K562 (cell line): ENCODE results near the gene TTC22. TPM values are rescaled to one million over a fixed set of nuclear protein-coding genes. Genes with fewer than 3 reads are reported as not detected.

Experiments
- ATAC-seq: fragments of 200-7000 bp; cut with Tn5 transposase; 3 replicates; pipeline ENCODE4 v1.9.1; 2020; ENCODE audit warnings: moderate library complexity
- BruUV-seq: library from RNA; stranded (reverse); fragments of 400-500 nt; replicated peaks from 2 replicates; lab custom pipeline; 2021; lab: Mats Ljungman, UMichigan
- CTCF ChIA-PET: fragments of 300-600 bp; formaldehyde crosslinking; extraction: SDS; loops from one replicate; lab custom pipeline; 2021; ENCODE audit warnings: low intra/inter-chr PET ratio; lab: Yijun Ruan, JAX
- POLR2A ChIA-PET: fragments of 300-600, 350-650 bp; sonication (Branson Sonifier 250); formaldehyde crosslinking; extraction: SDS; loops from one replicate; lab custom pipeline; 2021; ENCODE audit warnings: antibody characterized with exemption, inconsistent platforms; lab: Yijun Ruan, JAX
- DNase-seq, 4 experiments: peaks; one replicate each; pipeline versions ENCODE4 v3.0.0 to v3.0.0-alpha.2; 2011 to 2018; ENCODE audit warnings: low spot score in 3 of 4, mixed read lengths in 3 of 4; ENCODE audit errors: extremely low read depth in 1 of 4
- FAIRE-seq: peaks from 2 replicates; lab custom pipeline; 2011; peaks lifted over from hg19 to GRCh38; lab: Jason Lieb, UNC
- H2AFZ ChIP-seq: 2 replicates; pipeline ENCODE4 v1.6.0; 2011; ENCODE audit warnings: low read depth, low read length, control low read depth, inconsistent platforms
- H3K27ac ChIP-seq: fragments of 200-600 bp; 3 replicates; pipeline ENCODE4 v1.8.0; 2011; ENCODE audit warnings: low read depth, mild to moderate bottlenecking, control low read depth, inconsistent platforms, low read length, moderate library complexity, mixed read lengths; ENCODE audit errors: extremely low read depth
- H3K27me3 ChIP-seq, 2 experiments: fragments of 300-600 bp in 1 of 2; 2 replicates in 1 of 2; 3 replicates in 1 of 2; pipeline versions ENCODE4 v1.6.0 to v1.8.0; 2011; ENCODE audit warnings: inconsistent platforms in 2 of 2, low read length in 2 of 2, mild to moderate bottlenecking in 1 of 2, mixed read lengths in 1 of 2, moderate library complexity in 1 of 2; ENCODE audit not compliant: control insufficient read depth in 2 of 2, insufficient read depth in 2 of 2
- H3K36me3 ChIP-seq: fragments of 300-600 bp; 3 replicates; pipeline ENCODE4 v1.8.0; 2011; ENCODE audit warnings: mild to moderate bottlenecking, low read length, inconsistent platforms; ENCODE audit not compliant: control insufficient read depth, insufficient read depth
- H3K4me1 ChIP-seq, 2 experiments: fragments of 200-600 bp in 1 of 2; replicated peaks in 1 of 2; 2 replicates in 1 of 2; 3 replicates in 1 of 2; pipeline versions ENCODE4 v1.5.1 to v1.8.0; 2011; ENCODE audit warnings: inconsistent platforms in 2 of 2, low read length in 2 of 2, mild to moderate bottlenecking in 1 of 2, mixed read lengths in 1 of 2, moderate library complexity in 1 of 2; ENCODE audit not compliant: control insufficient read depth in 2 of 2, insufficient read depth in 2 of 2
- H3K4me2 ChIP-seq: 2 replicates; pipeline ENCODE4 v1.6.1; 2011; ENCODE audit warnings: low read length, control low read depth, inconsistent platforms, mixed read lengths; ENCODE audit not compliant: insufficient read depth
- H3K4me3 ChIP-seq: fragments of 200-600 bp; sonication (generic), shearing (Covaris generic); 2 replicates; pipeline ENCODE4 v1.5.1; 2016; ENCODE audit warnings: control low read depth, inconsistent platforms
- H3K79me2 ChIP-seq: fragments of 200-600 bp; 3 replicates; pipeline ENCODE4 v1.8.0; 2011; ENCODE audit warnings: low read length, inconsistent platforms; ENCODE audit not compliant: control insufficient read depth, insufficient read depth
- H3K9ac ChIP-seq, 2 experiments: 2 replicates each; pipeline versions ENCODE4 v1.6.0 to v1.6.1; 2011; ENCODE audit warnings: low read depth in 2 of 2, low read length in 2 of 2, control low read depth in 1 of 2, inconsistent platforms in 1 of 2, mild to moderate bottlenecking in 1 of 2, mixed read lengths in 1 of 2; ENCODE audit not compliant: insufficient read depth in 1 of 2
- H3K9me1 ChIP-seq: one replicate; pipeline ENCODE4 v1.6.0; 2011; ENCODE audit warnings: inconsistent platforms, mild to moderate bottlenecking, low read length, moderate library complexity; ENCODE audit not compliant: control insufficient read depth, insufficient read depth
- H3K9me3 ChIP-seq: replicated peaks from 2 replicates; pipeline ENCODE4 v1.5.1; 2011; ENCODE audit warnings: low read depth, low read length, inconsistent platforms; ENCODE audit not compliant: control insufficient read depth, insufficient read depth
- H4K20me1 ChIP-seq: replicated peaks from 2 replicates; pipeline ENCODE4 v1.6.1; 2011; ENCODE audit warnings: low read length, inconsistent platforms, mixed read lengths; ENCODE audit not compliant: control insufficient read depth, insufficient read depth
- COPS2 ChIP-seq: fragments of 450-650 bp; conservative IDR thresholded peaks from 2 replicates; pipeline ENCODE4 v1.6.1; 2016; ENCODE audit warnings: mild to moderate bottlenecking, moderate library complexity
- ESRRA ChIP-seq: fragments of 450-650 bp; IDR thresholded peaks from 2 replicates; pipeline ENCODE4 v1.6.1; 2014; ENCODE audit warnings: low read depth, mild to moderate bottlenecking, moderate library complexity, borderline replicate concordance
- JUN ChIP-seq, 2 experiments: sonication (generic) in 1 of 2; formaldehyde crosslinking in 1 of 2; IDR thresholded peaks; 2 replicates each; pipeline versions ENCODE4 v1.6.1 to v1.8.0; 2012 to 2022; ENCODE audit warnings: borderline replicate concordance in 2 of 2, mild to moderate bottlenecking in 2 of 2, improper control_type of control experiment in 1 of 2, low read depth in 1 of 2, low read length in 1 of 2, missing genetic modification reagents in 1 of 2
- KLF13 ChIP-seq: fragments of 450-650 bp; IDR thresholded peaks from 2 replicates; pipeline ENCODE4 v1.6.1; 2016; ENCODE audit warnings: missing genetic modification characterization, low read depth, mild to moderate bottlenecking, missing compliant biosample characterization, moderate library complexity, borderline replicate concordance
- NFIX ChIP-seq: fragments of 250-450 bp; sonication (Bioruptor Pico); IDR thresholded peaks from 2 replicates; pipeline ENCODE4 v1.4.0; 2020; ENCODE audit warnings: low read depth, mild to moderate bottlenecking, moderate library complexity
- RB1 ChIP-seq: fragments of 450-650 bp; IDR thresholded peaks from 2 replicates; pipeline ENCODE4 v1.6.1; 2017; ENCODE audit warnings: low read depth, mild to moderate bottlenecking
- SRF ChIP-seq, 2 experiments: fragments of 250-450, 450-650 bp in 1 of 2; sonication (Bioruptor Pico) in 1 of 2; sonication (generic) in 1 of 2; formaldehyde crosslinking; IDR thresholded peaks; 2 replicates each; pipeline versions ENCODE4 v1.5.0 to v1.5.1; 2020 to 2022; ENCODE audit warnings: mild to moderate bottlenecking in 1 of 2, missing genetic modification reagents in 1 of 2
- TSC22D4 ChIP-seq: fragments of 450-650 bp; IDR thresholded peaks from 2 replicates; pipeline ENCODE4 v1.6.1; 2016; ENCODE audit warnings: missing genetic modification characterization, missing biosample characterization, control low read depth
- ZNF3 ChIP-seq: fragments of 250-450 bp; sonication (Bioruptor Pico); IDR thresholded peaks from 2 replicates; pipeline ENCODE4 v1.5.0; 2021; ENCODE audit warnings: mild to moderate bottlenecking, moderate library complexity
- WGBS: fragments of 100-300 bp; shearing (Covaris generic); methylation state at CpG from one replicate; pipeline ENCODE4 v1.1.6; 2016; ENCODE audit warnings: low coverage, mixed read lengths; ENCODE audit not compliant: insufficient coverage; ENCODE audit errors: missing lambda C conversion rate; 5-methylcytosine and 5-hydroxymethylcytosine counted together
- in situ Hi-C: fragments of 300-500 bp; cut with MboI; formaldehyde crosslinking; loops from 4 replicates; pipeline ENCODE4 v1.15.0; 2018; ENCODE audit warnings: inconsistent platforms, mixed read lengths
- intact Hi-C: fragments of 100-400 bp; cut with micrococcal nuclease; formaldehyde crosslinking; loops from 2 replicates; pipeline ENCODE4 v1.14.2; 2022
- polyA plus RNA-seq, 8 experiments: library from polyadenylated mRNA; depleted of rRNA in 4 of 8; stranded (reverse) in 5 of 8; unstranded in 3 of 8; fragments of >200 nt; fragmentation: Nextera tagmentation in 2 of 8; fragmentation: Illumina TruSeq in 1 of 8; extraction: Ambion mirVana in 2 of 8; extraction: Trizol in 1 of 8; gene quantifications; 2 replicates each; pipeline versions ENCODE4 v1.2.1 to v1.2.3, GENCODE V29; 2011 to 2014; ENCODE audit warnings: inconsistent platforms in 1 of 8, missing spikeins in 1 of 8
- total RNA-seq, 7 experiments: library from RNA; depleted of rRNA in 6 of 7; stranded (reverse); fragments of >200 nt in 6 of 7; fragmentation: Illumina TruSeq in 2 of 7; extraction: Trizol in 2 of 7; gene quantifications; 2 replicates each; pipeline versions ENCODE4 v1.2.1 to v1.2.3, GENCODE V29; 2011 to 2021; ENCODE audit warnings: low replicate concordance in 1 of 7

The TTC22 gene
- total and polyA plus RNA-seq, 9 of the 15 experiments (the other 6 are each of a cell fraction or from before 2014, with no cell fraction given): 0.07 TPM; not detected in 8

DNA sequence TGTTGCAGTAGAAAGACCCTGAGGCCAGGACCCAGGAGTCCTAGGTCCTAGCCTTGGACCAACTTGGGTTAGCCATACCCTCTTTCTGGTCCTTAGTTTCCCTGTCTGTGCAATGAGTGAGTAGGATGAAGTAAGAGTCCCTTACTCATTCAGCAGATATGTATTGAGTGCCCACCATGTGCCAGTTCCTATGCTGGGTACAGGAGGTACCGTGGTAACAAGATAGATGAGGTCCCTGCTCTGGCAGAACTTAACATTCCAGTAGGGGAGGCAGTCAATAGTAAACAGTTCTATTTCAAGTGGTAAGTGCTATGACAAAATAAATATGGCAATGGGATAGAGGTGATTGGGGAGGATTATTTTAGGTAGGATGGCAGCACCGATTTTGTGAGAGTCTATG is 18.5 kb downstream of the TTC22 start:
- FAIRE-seq (no peak), DNase-seq (no peak), ATAC-seq (no peak)
- Histone ChIP-seq H3K27me3 (peaks cover 30 to 41% of the 10 kb centered on the region in 2 experiments), H3K4me1 (peaks cover 0 to 9% of the 10 kb centered on the region in 2 experiments; a peak in 3 of 5 replicates), H4K20me1 (no peaks in the 10 kb centered on the region), H3K36me3 (no peaks in the 10 kb centered on the region), H3K27ac (no peak overlapping the region), H3K4me2 (no peak overlapping the region), H3K4me3 (no peak overlapping the region), H3K9ac (no peak overlapping the region), H3K9me3 (no peaks in the 10 kb centered on the region), H2AFZ (no peak overlapping the region), H3K9me1 (no peaks in the 10 kb centered on the region), H3K79me2 (no peaks in the 10 kb centered on the region)
- in situ Hi-C loops (no loop called here), intact Hi-C loops (no loop called here)
- WGBS: 0% methylated on average over 2 of the region's 2 CpGs
- ChIA-PET CTCF (no interaction called here), POLR2A (interaction anchor here (2.4 kb wide), 1 partner anchor 17 kb away, joined by 9 read pairs; no protein-coding TSS in a partner anchor)
- BruUV-seq: no TSS peak
- TF ChIP-seq ZNF3 (CRISPR knock-in tag): no peak
- TF ChIP-seq SRF (CRISPR knock-in tag; IDR thresholded peaks at IDR 0.05): no peak
- no peak for TF ChIP-seq JUN (IDR thresholded peaks at IDR 0.05; ENCODE audit: borderline replicate concordance, low read depth, low read length)
- TF ChIP-seq JUN (CRISPR knock-in tag; IDR thresholded peaks at IDR 0.05; ENCODE audit: borderline replicate concordance): no peak
- TF ChIP-seq KLF13 (tag): no peak
- no peak for TF ChIP-seq RB1
- TF ChIP-seq NFIX (CRISPR knock-in tag): no peak
- TF ChIP-seq TSC22D4 (tag): no peak
- TF ChIP-seq COPS2: no peak
- no peak for TF ChIP-seq ESRRA
